ENCODE results near the gene AGXT.

AGXT gene

DNA sequence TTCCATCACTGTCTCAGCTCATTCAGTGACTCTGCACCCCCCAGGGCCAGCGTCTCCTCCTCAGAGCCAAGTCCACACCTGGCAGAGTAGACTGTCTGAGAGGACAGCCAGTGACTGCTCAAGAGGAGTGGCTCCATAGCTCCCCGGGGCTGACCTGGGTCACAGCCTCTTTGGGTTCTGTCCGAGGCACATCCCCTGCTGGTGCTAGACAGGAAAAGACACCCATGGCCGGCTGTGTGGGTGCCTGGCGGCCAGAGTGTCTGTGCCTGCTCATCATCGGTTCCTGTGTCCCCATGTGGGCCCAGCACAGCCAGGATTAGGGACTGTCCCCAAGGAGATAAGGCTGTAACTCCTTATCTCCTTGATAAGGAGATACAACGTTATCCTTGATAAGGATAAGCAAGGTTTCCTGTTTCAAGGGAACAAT, 34.0 kb downstream of the AGXT start:
- Histone ChIP-seq H3K4me1 (ENCODE audit: control insufficient read depth, insufficient read depth, low read length) (peaks cover 4% of the 10 kb centered on the region), H3K27me3 (ENCODE audit: control insufficient read depth, insufficient read depth, low read length) (peaks cover 12% of the 10 kb centered on the region), H3K9me3 (ENCODE audit: control insufficient read depth, low read length) (no peaks in the 10 kb centered on the region), H3K4me3 (ENCODE audit: low read length) (no peak overlapping the region), H3K36me3 (ENCODE audit: control insufficient read depth, insufficient read depth, low read length) (no peaks in the 10 kb centered on the region), H3K9ac (ENCODE audit: low read length) (no peak overlapping the region)

- H3K9ac ChIP-seq (ENCODE audit: low read length), result no peak overlapping the region
Measured at GRCh38 chr2:240903191-240904060, 34.8 kb downstream of the AGXT start.

GRCh38 chr2:240904216-240905175, 35.9 kb downstream of the AGXT start:
- Histone ChIP-seq H3K36me3 (ENCODE audit: control insufficient read depth, insufficient read depth, low read length) (no peaks in the 10 kb centered on the region), H3K9me3 (ENCODE audit: control insufficient read depth, low read length) (no peaks in the 10 kb centered on the region), H3K4me3 (ENCODE audit: low read length) (no peak overlapping the region), H3K27me3 (ENCODE audit: control insufficient read depth, insufficient read depth, low read length) (peaks cover 12% of the 10 kb centered on the region), H3K4me1 (ENCODE audit: control insufficient read depth, insufficient read depth, low read length) (no peaks in the 10 kb centered on the region), H3K9ac (ENCODE audit: low read length) (no peak overlapping the region)

More at GRCh38 chr2:240903191-240904060, 34.8 kb downstream of the AGXT start:
- no peak overlapping the region for H3K4me3 ChIP-seq (ENCODE audit: low read length)
- H3K9me3 ChIP-seq (ENCODE audit: control insufficient read depth, low read length), result no peaks in the 10 kb centered on the region
- peaks cover 12% of the 10 kb centered on the region for H3K27me3 ChIP-seq (ENCODE audit: control insufficient read depth, insufficient read depth, low read length)
- H3K36me3 ChIP-seq (ENCODE audit: control insufficient read depth, insufficient read depth, low read length), result no peaks in the 10 kb centered on the region
- H3K4me1 ChIP-seq (ENCODE audit: control insufficient read depth, insufficient read depth, low read length), result no peaks in the 10 kb centered on the region

DNA sequence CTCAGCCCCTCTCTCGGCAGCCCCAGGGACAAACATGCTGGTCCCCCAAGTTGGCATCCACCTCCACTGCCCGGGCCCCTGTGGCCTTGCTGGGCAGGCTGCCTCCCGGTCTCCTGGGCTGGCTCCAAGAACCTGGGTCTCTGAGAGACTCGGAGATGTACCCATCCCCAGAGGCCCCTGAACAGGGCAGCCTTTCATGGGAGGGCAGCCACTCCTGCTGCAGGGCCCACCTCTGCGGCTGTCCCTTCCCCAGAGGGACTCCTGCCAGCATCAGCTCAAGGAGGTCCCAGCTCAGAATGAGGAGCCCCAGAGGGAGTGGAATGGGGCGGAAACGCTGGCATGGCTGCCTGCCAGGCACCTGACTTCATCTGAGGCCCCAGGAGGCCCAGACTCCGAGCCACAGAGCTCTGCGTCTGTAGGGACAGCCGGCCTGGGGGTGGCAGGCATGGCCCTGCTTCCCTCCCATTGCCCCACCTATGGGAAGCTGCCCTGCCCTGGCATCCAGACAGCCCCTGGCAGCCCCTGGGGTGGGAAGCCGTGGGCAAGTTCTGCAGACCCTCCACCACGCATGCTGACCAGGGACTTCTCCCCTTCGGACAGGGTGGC, 36.7 kb downstream of the AGXT start:
- Histone ChIP-seq H3K27me3 (ENCODE audit: control insufficient read depth, insufficient read depth, low read length) (peaks cover 18% of the 10 kb centered on the region), H3K4me1 (ENCODE audit: control insufficient read depth, insufficient read depth, low read length) (no peaks in the 10 kb centered on the region), H3K9ac (ENCODE audit: low read length) (no peak overlapping the region)

GRCh38 chr2:240906141-240906910, 37.7 kb downstream of the AGXT start, which contains the start of gene CROCC2:
Gene CROCC2, plus strand, starts transcription at chr2:240906336. Its CDS starts 178 bp downstream, at chr2:240906514.
- Histone ChIP-seq H3K4me1 (ENCODE audit: control insufficient read depth, insufficient read depth, low read length) (no peaks in the 10 kb centered on the region), H3K36me3 (ENCODE audit: control insufficient read depth, insufficient read depth, low read length) (no peaks in the 10 kb centered on the region), H3K9ac (ENCODE audit: low read length) (no peak within 1 kb of the TSS), H3K27me3 (ENCODE audit: control insufficient read depth, insufficient read depth, low read length) (peaks cover 20% of the 10 kb centered on the region), H3K9me3 (ENCODE audit: control insufficient read depth, low read length) (no peaks in the 10 kb centered on the region), H3K4me3 (ENCODE audit: low read length) (no peak within 1 kb of the TSS)

More for the DNA sequence above, 36.7 kb downstream of the AGXT start:
- no peaks in the 10 kb centered on the region for H3K9me3 ChIP-seq (ENCODE audit: control insufficient read depth, low read length)
- H3K36me3 ChIP-seq (ENCODE audit: control insufficient read depth, insufficient read depth, low read length), result no peaks in the 10 kb centered on the region
- H3K4me3 ChIP-seq (ENCODE audit: low read length), result no peak overlapping the region

- Histone ChIP-seq H3K9me3 (ENCODE audit: control insufficient read depth, low read length) (no peaks in the 10 kb centered on the region), H3K4me1 (ENCODE audit: control insufficient read depth, insufficient read depth, low read length) (no peaks in the 10 kb centered on the region), H3K9ac (ENCODE audit: low read length) (no peak overlapping the region), H3K36me3 (ENCODE audit: control insufficient read depth, insufficient read depth, low read length) (no peaks in the 10 kb centered on the region), H3K27me3 (ENCODE audit: control insufficient read depth, insufficient read depth, low read length) (peaks cover 20% of the 10 kb centered on the region), H3K4me3 (ENCODE audit: low read length) (no peak overlapping the region)
Measured at GRCh38 chr2:240906911-240907590, 38.4 kb downstream of the AGXT start.

- Histone ChIP-seq H3K36me3 (ENCODE audit: control insufficient read depth, insufficient read depth, low read length) (no peaks in the 10 kb centered on the region), H3K27me3 (ENCODE audit: control insufficient read depth, insufficient read depth, low read length) (peaks cover 25% of the 10 kb centered on the region), H3K9me3 (ENCODE audit: control insufficient read depth, low read length) (no peaks in the 10 kb centered on the region), H3K4me3 (ENCODE audit: low read length) (no peak overlapping the region), H3K4me1 (ENCODE audit: control insufficient read depth, insufficient read depth, low read length) (no peaks in the 10 kb centered on the region), H3K9ac (ENCODE audit: low read length) (no peak overlapping the region)
Measured at GRCh38 chr2:240909216-240909974, 40.8 kb downstream of the AGXT start.

DNA sequence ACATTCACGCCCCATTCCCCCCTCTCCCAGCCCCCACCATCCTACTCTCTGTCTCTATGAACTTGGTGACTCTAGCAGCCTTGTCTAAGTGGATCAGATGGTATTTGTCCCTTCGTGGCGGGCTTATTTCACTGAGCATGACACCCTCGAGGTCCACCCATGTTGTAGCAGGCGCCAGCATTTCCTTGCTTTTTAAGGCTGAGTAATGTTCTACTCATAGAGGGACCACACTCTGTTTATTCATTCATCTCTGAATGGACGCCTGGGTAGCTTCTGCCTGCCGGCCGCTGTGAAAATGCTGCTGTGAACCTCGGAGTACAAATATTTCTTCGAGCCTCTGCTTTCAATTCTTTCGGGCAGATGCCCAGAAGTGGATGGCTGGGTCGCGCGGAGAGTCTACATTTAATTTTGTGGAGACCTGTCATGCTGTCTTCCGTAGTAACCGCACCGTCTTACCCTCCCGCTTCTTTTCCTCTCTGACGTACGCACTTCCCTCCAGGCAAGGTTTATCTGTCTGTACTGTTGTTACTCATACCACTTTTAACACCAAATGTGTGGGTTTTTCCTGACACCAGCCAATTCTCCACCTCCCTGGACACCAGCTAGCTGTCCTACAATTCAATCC, 43.1 kb downstream of the AGXT start:
- Histone ChIP-seq H3K4me1 (ENCODE audit: control insufficient read depth, insufficient read depth, low read length) (no peaks in the 10 kb centered on the region), H3K9ac (ENCODE audit: low read length) (no peak overlapping the region), H3K4me3 (ENCODE audit: low read length) (no peak overlapping the region), H3K27me3 (ENCODE audit: control insufficient read depth, insufficient read depth, low read length) (peaks cover 34% of the 10 kb centered on the region), H3K9me3 (ENCODE audit: control insufficient read depth, low read length) (no peaks in the 10 kb centered on the region), H3K36me3 (ENCODE audit: control insufficient read depth, insufficient read depth, low read length) (no peaks in the 10 kb centered on the region)

DNA sequence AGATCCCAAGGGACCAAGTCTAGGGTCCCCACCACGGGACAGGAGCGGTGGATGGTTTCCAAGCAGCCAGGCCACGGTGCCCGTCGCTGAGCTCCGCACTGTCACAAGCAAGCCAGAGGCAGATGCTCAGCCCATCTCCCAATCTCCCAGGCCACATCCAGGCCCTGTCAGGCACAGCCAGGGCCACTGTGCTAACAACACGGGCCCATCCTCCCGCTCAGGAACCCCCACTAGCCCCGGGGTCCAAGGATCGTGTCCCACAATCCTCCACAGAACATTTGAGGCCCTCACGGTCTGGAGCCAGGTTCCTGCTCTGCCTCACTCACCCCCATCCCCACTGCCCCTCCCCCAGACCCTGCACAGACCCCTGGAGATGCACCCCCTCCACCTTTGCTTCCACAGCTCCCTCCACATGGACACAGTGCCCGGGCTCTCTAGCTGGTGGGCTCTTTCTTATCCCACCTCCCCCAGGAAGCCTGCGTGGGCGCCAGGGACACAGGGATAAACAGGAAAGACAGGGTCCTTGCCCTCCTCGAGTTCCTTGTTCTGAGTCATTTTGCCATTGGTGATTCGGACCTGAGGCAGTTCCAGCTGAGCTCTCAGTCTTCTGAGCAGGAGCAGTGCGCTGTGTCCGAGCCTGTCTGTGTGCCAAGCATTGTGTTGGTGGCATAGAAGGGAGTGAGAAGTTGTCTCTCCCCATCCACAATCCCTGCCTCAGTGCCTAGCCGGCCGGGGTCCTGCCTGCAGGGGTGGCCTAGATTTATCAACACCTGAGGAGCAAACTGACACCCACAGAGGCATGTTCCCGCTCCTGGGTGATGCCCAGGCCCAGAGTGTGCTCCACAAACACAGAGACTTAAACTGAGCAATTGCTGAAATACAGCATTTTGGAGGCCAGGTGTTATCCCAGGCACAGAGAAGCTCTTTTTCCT, 44.5 kb downstream of the AGXT start:
- Histone ChIP-seq H3K4me3 (ENCODE audit: low read length) (no peak overlapping the region), H3K36me3 (ENCODE audit: control insufficient read depth, insufficient read depth, low read length) (no peaks in the 10 kb centered on the region), H3K4me1 (ENCODE audit: control insufficient read depth, insufficient read depth, low read length) (no peaks in the 10 kb centered on the region), H3K27me3 (ENCODE audit: control insufficient read depth, insufficient read depth, low read length) (peaks cover 27% of the 10 kb centered on the region), H3K9ac (ENCODE audit: low read length) (no peak overlapping the region), H3K9me3 (ENCODE audit: control insufficient read depth, low read length) (no peaks in the 10 kb centered on the region)

All from mucosa of stomach (tissue), 1 donor.